Astrocyte (in vitro differentiated cells and primary cell): Measurements from ENCODE around the gene EEF2K.

Experiments used
- EZH2 ChIP-seq: IDR thresholded peaks from 2 replicates; pipeline ENCODE4 v1.6.1; 2012; ENCODE audit warnings: mild to moderate bottlenecking, low read length, inconsistent platforms; ENCODE audit not compliant: insufficient read depth
- TF ChIP-seq, protein P1 (sequence below): IDR thresholded peaks from 2 replicates; pipeline ENCODE4 v1.5.1; 2011; ENCODE audit warnings: low read depth, mild to moderate bottlenecking, inconsistent platforms, low read length, moderate library complexity; ENCODE audit not compliant: insufficient read depth

DNA sequence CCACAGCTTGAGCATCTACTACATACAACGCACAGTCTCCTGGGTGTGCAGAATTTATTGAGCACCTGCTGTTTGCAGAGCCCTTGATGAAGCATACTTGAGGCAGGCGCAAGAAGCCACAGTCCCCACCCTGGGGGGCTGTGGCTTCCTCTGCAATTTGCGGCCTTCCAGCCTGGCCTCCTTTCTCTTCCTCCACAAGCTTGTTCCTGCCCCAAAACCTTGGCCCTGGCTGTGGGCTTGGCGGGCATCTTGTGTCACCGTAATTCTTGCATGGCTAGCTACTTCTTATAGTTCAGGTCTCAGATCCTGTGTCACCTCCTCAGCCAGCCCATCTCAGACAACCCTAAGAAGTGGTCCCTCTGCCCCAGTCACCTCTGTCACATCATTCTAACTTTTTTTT is 47.2 kb downstream of the EEF2K start:
- TF ChIP-seq, protein P1, sequence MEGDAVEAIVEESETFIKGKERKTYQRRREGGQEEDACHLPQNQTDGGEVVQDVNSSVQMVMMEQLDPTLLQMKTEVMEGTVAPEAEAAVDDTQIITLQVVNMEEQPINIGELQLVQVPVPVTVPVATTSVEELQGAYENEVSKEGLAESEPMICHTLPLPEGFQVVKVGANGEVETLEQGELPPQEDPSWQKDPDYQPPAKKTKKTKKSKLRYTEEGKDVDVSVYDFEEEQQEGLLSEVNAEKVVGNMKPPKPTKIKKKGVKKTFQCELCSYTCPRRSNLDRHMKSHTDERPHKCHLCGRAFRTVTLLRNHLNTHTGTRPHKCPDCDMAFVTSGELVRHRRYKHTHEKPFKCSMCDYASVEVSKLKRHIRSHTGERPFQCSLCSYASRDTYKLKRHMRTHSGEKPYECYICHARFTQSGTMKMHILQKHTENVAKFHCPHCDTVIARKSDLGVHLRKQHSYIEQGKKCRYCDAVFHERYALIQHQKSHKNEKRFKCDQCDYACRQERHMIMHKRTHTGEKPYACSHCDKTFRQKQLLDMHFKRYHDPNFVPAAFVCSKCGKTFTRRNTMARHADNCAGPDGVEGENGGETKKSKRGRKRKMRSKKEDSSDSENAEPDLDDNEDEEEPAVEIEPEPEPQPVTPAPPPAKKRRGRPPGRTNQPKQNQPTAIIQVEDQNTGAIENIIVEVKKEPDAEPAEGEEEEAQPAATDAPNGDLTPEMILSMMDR, result no peak
- TF ChIP-seq EZH2, result no peak
